Measurements from ENCODE around the gene SEMA3E.
"Not testable (repeated sequence)": the region's sequence is repeated elsewhere in the genome, so short reads cannot be mapped to it uniquely, and the experiment has no call there.

Gene SEMA3E

GRCh38 chr7:83552556-83552955, 96.4 kb downstream of the SEMA3E start:
- DNase-seq (ENCODE audit: low spot score): not testable (repeated sequence)

- peak; percentile 58 for DNase-seq (ENCODE audit: low spot score)
Observed at GRCh38 chr7:83550100-83550499, 98.8 kb downstream of the SEMA3E start.

GRCh38 chr7:83548250-83548649, 100.7 kb downstream of the SEMA3E start:
- DNase-seq (ENCODE audit: low spot score): no peak

GRCh38 chr7:83547526-83547925, 101.4 kb downstream of the SEMA3E start:
- DNase-seq (ENCODE audit: low spot score): no peak

DNA sequence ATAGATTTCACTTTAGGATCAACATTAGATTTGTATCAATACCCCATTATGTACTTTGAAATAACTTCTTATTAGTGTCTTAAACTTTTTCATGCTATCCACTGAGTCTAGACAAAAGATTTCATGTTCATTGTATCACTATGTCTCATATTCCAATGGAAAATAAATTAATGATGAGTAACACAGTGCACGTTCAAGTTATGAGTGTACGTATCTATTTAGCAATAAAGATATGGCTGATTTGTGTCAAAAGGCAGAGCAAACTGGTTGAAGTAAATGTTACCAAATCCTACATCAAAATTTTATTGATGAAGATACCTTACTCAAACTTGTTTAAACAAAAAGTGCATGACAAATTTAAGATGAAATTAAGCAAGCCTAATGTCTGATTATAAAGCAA, 102.4 kb downstream of the SEMA3E start:
- DNase-seq (ENCODE audit: low spot score): no peak

DNA sequence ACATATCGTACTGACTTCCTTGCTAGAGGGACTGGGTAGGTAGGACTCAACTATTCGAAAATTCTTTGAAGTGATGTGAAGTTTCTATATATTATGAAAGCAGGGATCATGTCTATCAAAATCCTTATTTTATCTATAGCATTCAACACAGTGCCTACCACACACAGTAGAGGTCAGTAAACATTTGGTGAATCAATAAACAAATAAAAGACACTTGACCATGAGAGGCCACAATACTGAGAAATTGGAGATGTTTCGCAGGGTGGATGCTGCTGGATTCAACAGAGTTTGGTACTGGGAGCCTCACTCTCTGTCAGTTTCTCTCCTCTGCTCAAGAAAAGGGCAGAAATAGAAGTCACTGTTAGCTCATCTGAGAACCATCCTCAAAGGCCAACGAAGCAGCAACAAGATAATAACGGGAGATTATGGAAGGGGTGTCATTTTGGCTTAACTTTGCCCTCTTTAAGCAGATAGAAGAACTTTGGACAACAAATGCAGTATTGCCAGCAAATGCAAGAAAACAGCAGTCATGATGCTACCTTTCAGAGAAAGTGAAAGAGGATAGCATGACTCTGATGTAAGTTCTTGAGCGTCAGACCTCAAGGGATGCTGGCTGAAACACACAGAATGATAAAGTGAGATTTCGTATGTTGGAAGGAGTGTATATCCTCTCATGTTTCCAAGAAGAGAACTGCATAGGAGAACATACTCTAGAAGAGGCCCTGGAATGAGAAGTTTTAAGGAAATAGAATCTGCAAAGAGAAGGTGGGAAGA, 107.6 kb downstream of the SEMA3E start:
- DNase-seq (ENCODE audit: low spot score): no peak

- DNase-seq (ENCODE audit: low spot score): no peak
Observed at GRCh38 chr7:83534488-83534887, 114.5 kb downstream of the SEMA3E start.

- DNase-seq (ENCODE audit: low spot score): no peak
Observed at GRCh38 chr7:83532219-83532618, 116.7 kb downstream of the SEMA3E start.

DNA sequence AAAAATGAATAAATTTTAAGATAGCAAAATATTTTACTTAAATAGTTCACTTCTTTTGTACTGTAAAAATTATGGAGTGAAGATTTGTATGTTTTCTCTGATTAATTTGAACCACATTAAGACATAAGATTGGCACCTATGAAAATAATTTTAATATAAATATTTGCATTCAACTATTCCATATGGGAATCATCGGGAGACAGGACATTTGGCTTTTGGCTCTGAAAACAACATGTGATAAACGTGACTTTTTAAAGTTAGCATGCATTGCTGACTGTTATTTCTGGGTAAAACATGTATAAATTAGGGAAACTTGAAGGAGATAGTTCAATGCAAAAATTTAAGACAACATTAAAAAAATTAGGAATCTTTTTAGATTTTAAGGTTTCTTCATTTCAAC, 117.2 kb downstream of the SEMA3E start:
- DNase-seq (ENCODE audit: low spot score): no peak

DNA sequence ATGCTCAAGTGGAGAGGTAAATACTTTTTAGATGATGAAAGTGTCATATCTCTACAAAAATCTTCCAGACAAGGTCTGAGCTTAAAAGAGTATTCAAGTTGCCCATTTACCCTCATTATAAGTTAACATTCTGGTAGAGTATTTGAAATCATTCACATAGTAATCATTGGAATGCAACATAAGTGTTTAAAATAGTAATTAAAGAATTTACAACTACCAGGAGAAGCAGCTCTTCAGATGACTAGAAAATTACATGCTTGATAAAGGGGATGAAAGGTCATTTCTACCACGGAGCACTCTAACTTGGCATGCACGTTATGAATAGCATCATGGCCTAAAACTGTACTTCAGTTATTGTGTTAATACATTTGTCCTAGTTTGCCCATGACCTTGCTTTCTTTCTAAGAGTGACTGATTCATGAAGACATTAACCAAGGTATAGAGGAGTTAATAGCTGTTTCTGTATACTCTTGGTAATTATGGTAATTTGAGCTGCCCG, 120.0 kb downstream of the SEMA3E start:
- DNase-seq (ENCODE audit: low spot score): no peak

DNA sequence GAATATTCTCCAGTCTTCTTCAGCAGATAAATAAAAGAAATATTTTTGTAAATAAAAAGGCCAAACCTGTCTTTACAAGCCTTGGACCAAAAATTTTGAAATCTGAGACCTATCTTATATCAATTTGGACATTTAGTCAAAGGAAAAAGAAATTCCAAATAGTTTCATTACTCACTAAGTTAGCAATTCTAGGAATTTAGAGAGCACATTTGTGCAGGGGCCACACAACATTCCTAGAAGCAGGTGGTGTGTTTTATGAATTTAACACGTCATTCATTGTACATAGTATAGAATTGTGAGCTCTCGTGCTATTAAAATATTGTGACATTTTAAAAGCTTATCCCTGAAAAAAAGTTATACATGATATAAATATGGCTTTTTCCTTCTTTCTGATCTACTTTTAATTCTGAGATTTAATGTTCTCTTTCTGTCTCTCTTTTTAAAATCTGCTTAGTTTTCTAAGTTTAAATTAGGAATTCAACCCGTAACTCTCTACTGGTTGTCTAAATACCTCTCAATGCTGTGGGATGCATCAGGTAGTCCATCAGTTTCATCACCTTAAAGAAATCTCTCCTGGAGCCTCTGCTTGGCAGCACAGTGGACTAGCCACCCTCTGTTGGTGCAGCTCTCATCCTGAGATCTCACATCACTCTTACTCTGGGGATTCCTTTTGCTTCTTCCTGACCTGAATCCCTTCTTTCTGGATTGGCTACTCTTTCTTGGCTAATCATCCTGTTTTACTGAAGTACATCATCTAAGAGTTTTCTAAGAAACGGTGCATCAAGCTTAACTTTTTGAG, 124.5 kb downstream of the SEMA3E start:
- no peak for DNase-seq (ENCODE audit: low spot score)

- DNase-seq (ENCODE audit: low spot score): no peak
Observed at GRCh38 chr7:83520726-83521125, 128.2 kb downstream of the SEMA3E start.

GRCh38 chr7:83519240-83519639, 129.7 kb downstream of the SEMA3E start:
- DNase-seq (ENCODE audit: low spot score): peak; percentile 14

DNA sequence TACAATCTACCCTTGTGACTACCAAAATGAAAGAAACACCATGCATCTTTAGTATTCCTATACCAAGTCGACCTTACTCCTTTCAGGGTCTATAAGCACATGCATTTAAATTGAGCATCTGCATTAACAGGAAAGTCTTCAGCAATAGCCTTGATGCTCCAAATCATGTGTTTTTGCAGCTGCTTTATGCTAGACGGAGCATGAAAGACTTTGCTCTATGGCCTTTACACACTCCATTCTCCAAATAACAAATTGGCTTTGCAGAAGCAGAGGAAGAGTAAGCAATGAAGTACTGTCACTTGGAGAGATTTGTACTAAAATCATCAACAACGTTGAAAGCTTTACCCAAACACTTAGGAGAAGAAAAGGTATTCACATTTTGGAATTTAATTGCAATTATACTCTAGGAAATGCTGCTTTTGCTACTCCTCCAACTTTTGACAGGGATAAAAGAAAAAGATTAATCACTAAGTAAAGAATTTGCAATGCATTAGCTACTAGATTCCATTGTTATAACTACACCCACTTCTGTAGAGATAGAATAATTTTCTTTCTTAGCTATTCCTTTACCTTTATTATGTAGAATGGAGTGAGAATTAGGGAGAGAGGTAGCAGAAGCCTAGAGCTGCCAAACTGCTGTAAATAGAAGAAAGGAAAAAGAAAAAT, 131.8 kb downstream of the SEMA3E start:
- no peak for DNase-seq (ENCODE audit: low spot score)

DNA sequence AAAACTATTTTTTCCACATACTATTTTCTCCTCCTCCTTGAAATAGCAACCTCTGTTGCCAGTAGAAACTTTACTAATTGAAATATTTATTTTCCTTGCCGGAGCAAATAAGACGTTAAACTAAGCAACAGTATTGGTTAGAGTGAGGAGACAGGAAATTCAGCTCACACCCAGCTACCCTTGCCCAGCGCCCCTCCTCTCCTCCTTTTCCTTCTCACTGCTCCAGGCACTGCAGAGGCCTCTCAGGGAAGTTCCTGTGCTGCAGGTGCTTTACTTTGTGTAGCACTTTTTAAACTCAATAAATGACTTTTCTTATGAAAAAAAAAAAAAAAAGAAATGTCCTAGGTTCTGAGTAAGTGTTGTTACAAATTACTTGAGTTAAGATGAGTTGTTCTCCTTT, 134.0 kb downstream of the SEMA3E start:
- no peak for DNase-seq (ENCODE audit: low spot score)

- no peak for DNase-seq (ENCODE audit: low spot score)
Observed at GRCh38 chr7:83509255-83510021, 139.5 kb downstream of the SEMA3E start.

DNA sequence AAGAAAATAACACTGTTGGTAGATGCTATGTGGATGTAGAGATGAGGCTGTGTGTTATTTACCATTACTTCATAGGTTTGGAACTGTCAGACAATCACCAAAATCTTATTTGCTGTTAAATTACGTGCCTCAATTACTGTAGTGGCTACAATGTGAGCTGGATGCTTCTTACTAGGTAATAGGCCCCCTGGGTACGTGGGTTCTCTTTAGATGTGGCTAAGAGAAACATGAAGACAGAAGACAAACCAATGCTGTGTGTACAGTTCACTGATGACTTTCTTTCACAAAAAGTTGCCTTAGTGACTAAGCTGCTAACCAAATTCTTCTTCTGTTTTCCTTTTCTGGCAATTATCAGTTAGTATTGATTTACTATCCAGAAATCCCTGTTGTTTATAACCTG, 144.6 kb downstream of the SEMA3E start:
- no peak for DNase-seq (ENCODE audit: low spot score)

DNA sequence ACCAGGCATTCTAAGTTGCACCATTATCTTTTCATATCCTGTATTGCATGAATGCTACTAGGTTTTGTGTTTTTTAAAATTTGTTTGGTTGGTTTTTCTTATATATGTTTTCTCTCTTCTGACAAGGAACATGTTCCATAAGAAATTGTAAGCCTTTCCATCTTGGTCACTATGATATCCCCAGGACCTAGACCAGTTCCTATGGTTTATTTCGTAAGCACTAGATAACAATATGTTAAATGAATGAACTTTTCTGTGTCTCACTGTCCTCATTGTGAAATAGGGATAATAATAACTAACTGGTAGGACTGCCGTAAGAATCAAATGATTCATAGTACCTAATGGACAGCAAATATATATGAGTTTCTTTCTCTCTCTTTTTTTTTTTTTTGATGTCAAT, 146.3 kb downstream of the SEMA3E start:
- no peak for DNase-seq (ENCODE audit: low spot score)

GRCh38 chr7:83494683-83495082, 154.3 kb downstream of the SEMA3E start:
- no peak for DNase-seq (ENCODE audit: low spot score)

DNA sequence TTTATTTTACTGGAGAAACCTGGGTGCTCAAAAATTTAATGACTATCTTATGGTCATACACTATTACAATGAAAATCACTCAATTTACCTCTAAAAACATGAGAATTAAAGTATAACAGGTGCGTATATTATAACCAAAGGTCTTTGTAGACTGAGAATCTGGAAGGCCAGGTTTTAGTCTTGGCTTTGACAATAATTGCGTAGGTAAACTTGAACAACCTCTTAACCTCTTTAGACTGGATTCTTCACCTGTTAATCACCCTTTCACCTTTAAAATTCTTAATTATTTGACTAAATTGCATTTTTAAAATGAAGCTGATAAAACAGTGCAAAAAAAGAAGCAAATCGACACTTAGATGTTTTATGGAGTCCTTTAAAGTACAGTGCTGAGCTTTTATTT, 156.1 kb downstream of the SEMA3E start:
- no peak for DNase-seq (ENCODE audit: low spot score)

- no peak for DNase-seq (ENCODE audit: low spot score)
Observed at GRCh38 chr7:83487801-83488200, 161.1 kb downstream of the SEMA3E start.

DNA sequence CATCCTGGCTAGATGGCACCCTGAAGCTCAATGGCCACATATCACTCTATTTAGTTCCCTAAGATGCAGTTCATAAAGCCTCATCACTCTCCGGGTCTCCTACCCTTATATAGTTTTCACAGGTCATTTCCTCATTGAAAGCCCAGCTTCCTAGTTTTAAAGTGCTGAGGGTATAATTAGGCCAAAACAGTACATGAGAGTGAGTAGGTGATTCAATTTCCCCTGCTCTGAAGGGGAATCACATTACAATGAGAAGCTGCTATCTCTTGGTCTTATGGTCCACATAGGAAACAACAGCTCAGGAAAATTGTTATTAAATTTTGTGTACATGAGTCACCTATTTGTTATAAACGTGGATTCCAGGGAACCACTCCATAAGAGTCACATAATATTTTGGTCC, 162.0 kb downstream of the SEMA3E start:
- DNase-seq (ENCODE audit: low spot score): peak; percentile 2
